Dermis blood vessel endothelial cell (primary cell): ENCODE data around the gene NAALADL2. TPM values are rescaled to one million over a fixed set of nuclear protein-coding genes. Genes with fewer than 3 reads are reported as not detected.
"Not testable (repeated sequence)": the region's sequence is repeated elsewhere in the genome, so short reads cannot be mapped to it uniquely, and the experiment has no call there.

Experiments
- DNase-seq: peaks from one replicate; pipeline ENCODE4 v3.0.0; 2010
- total RNA-seq: library from RNA; depleted of rRNA; stranded (reverse); fragments of >200 nt; gene quantifications from 2 replicates; pipeline ENCODE4 v1.2.3, GENCODE V29; 2014

Gene NAALADL2
- total RNA-seq, 1 donor from 2014 or later = 1.4 TPM

DNA sequence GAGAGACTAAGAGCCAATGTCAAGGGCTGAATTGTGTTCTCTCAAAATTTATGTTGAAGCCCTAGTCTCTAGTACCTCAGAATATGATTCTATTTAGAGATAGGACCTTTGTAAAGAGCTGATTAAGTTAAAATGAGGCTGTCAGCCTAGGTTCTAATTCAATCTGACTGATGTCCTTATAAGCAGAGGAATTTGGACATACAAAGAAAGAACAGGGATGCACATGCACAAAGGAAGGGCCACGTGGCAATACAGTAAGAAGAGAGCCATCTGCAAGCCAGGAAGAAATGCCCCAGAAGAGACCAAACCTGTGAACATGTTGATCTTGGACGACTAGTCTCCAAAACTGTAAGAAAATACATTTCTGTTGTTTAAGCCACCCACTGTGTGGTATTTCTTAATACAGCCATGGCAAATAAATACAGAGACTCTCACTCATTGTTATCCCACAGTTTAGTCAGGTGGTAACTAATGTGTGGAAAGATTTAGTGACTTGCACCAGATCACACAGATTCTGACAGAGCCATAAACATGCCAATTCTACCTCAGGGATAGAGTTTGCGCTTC is 652.2 kb downstream of the NAALADL2 start:
- DNase-seq = no peak

DNA sequence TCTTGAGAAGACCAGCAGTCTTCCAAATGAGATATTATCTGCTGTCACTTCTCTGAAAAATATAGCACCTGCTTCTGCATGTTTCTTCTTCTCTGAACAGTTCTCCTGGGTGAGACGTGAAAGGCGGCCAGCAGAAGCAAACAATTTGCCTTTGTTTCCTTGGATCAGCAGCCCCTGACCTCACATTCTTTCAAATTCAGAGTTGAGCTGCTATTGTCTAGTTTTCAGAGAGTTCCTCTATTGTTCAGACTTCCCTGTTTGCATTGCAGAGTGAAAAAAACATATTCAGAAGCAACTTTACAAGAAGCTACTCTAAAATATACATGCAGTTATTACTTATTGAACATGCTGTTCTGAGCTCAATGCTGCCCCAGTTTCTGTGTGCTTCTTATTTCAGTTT is 653.6 kb downstream of the NAALADL2 start:
- no peak for DNase-seq

DNA sequence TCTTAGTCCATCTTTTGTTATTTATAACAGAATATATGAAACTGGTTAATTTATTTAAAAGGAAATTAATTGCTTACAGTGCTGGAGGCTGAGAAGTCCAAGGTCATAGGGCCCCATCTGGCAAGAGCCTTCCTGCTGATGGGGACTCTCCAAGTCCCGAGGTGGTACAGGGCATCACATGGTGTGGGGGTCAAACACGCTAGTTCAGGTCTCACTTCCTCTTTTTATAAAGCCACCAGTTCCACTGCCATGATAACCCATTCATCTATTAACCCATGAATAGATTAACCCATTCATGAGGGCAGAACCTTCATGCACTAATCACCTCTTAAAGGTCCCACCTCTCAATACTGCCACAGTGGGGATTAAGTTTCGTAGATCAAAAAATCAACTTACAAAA is 659.3 kb downstream of the NAALADL2 start:
- no peak for DNase-seq

DNA sequence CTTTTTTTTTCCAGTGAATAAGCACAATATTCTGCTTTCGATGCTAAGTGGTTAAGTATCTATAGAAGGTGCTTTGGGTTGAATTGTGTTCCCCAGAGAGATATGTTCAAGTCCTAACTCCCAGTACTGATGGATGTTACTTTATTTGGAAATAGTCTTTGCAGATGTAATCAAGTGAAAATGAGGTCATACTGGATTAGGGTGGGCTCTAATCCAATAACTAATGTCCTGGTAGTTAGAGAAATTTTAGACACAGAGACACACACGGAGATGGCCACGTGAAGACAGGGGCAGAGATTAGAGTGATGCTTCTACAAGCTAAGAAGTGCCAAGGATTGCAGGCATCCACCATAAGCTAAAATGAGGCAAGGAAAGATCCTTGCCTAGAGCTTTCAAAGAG is 662.3 kb downstream of the NAALADL2 start:
- no peak for DNase-seq

DNA sequence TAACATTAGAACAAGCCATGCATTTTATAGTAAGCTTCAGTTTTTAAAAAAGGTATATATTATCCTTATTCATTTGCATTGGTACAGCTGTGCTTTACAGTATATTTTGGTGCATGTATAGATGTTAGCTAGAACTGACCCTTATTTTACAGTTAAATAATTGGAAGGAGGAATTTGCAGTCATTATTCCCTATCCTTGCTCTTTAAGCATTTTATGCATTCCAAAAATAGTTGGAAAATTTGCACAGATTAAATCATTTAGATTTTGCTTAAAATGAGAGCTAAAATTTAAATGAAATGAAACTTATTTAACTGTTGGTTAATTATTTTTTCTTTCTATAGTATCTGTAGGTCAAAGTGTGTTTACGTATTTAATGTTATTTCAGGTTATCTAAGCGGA is 667.1 kb downstream of the NAALADL2 start:
- DNase-seq = no peak

DNA sequence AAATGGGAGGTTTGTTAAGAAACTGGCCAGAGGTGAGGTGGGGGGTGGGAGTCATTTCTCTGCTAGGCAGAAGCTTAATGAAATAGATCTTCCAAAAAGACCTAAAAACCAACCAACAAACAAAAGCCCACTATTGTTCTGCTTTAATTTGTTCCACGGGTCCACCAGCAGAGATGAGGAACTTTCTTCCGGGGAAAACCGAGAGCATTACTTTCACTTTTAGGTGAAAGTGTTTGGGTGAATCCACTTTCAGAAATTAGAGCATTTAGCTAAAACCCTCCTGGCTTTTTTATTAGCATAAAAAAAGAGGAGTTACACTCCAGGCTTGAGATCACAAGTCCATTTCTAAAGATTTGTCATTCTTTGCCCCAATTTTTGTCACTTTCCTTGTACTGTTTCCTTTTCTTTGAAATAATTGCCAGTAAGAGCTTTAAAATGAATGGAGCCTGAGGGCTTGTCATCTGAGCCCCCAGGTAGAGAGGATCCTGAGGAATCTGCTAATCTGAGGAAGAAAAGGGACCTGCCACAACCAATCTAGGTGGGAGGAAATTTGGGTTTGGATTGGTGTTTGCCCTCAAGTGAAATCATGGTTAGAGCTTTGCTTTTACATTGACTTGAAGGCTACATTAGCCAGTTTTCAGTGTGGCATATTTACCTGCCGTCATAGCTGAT is 667.6 kb downstream of the NAALADL2 start:
- no peak for DNase-seq

DNA sequence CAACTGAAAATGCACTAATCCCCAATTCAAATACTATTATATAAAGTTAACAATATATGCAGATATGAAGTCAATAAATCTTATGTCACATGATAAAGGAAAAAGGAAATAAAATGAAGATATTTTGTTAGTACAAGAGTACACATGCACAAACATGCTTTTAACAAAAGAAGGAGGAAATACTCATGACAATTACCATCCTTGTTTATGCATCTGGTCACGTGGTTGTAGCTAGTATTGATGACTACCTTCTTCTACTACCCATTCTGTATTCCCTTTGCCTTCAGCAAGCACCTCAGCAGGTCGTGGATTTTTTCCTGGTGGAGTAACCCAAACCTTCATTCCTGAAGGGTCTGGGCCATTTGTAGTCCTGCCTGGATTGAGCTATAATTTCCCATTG is 669.6 kb downstream of the NAALADL2 start:
- not testable (repeated sequence) for DNase-seq

DNA sequence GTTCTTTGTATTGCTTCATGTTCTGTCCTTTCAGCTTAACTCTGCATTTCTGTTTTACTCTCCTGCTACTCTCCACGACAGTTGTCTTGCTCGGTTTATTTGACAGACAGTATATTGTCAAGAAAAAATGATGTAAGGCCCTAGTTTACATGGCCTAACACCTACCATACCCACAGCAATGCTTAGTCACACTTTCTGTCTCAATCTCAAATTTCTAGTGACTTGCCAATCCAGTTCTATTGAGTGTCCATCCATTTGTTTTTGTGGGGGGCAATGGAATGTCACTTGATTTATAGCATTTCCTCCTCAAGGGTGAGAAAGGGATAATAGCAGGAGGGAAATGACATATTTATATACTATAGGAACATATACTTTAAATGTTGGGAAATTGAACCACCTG is 676.2 kb downstream of the NAALADL2 start:
- DNase-seq = no peak

DNA sequence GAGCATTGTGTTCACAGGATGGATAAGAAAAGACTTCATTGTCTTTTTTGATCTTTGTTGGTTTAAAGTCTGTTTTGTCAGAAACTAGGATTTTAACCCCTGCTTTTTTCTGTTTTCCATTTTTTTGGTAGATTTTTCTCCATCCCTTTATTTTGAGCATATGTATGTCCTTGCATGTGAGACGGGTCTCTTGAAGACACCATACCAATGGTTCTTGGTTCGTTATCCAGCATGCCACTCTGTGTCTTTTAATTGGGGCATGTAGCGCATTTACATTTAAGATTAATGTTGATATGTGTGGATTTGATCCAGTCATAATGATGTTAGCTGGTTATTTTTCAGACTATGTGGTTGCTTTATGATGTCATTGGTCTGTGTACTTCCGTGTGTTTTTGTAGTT is 687.0 kb downstream of the NAALADL2 start:
- no peak for DNase-seq

DNA sequence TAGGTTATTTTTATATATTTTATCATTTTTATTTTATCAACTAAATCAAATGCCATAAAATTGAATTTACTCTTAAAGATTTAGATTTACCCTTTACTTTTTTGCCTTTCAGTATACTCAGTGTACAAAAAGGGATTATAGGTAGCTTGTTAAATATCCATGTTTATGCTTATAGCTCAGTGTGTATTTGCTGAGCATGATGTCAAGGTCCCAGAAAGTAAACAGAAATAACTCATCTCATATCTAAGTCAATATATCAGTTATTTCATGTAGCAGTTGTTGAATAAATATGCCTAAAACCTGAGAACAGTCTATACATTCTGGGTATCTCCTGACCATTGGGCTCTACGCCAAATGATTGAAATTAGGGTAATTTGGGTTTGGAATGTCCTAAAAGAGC is 693.8 kb downstream of the NAALADL2 start:
- DNase-seq = no peak

DNA sequence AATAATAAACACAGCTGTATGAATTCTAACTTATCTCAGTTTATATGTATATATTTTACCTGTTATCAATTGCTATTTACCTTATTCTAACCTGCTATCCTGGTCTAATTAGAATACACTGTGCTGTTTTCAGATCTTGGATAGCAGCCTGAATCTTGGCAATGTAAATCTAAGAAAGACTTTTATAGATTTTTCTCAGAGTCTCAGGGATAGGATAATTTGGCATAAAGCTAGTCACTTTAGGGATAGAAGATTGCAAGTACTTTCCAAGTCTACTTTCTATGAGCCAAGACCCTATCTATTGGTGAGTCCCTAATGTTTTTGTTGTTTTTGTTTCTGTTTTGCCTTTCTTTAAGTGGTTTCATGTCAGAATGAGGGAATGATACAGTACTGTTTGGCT is 695.7 kb downstream of the NAALADL2 start:
- no peak for DNase-seq

DNA sequence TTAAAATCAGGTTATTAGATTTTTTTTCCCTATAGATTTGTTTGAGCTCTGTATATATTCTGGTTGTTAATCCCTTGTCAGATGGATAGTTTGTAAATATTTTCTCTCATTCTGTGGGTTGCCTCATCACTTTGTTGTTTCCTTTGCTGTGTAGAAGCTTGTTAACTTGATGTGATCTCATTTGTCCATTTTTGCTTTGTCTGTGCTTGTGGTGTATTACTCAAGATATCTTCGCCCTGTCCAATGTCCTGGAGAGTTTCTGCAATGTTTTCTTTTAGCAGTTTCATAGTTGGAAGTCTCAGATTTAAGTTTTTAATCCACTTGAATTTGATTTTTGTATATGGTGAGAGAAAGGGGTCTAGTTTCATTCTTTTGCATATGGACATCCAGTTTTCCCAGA is 699.1 kb downstream of the NAALADL2 start:
- DNase-seq = no peak

DNA sequence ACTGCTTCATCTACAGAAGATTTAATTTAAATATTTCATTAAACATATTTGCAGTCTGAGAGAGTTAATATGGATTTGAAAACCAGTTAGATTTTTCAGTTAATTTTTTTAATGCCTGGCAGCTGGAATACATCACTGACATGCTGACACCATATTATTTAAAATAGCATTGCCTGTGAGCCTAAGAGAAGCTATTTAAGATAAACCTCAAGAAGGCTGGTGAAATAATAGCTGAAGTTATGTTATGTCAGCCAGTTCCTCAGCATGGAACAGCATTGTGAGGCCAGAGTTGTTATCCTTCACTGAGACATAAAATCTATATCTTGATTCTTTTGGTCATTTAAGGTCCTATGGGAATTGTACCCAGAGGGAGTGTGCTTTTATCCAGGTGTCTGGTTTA is 705.2 kb downstream of the NAALADL2 start:
- no peak for DNase-seq

DNA sequence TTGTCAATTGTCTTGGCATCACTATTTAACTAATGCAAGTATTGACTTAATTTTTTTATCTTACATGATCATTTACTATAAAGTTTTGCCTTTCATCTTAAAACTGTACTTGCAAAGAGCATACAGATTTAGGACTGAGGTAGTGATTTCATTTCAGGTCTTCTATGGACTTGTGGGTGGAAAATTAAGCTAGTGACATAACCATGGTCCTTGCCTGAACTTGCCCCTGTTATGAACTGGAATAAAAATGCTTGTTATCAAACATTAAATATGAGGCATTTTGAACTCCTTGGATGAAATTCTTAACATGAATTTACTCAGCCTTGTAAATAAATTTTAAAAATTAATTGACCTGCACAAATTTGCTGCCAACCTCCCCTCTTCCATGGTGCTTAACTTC is 712.0 kb downstream of the NAALADL2 start:
- no peak for DNase-seq

DNA sequence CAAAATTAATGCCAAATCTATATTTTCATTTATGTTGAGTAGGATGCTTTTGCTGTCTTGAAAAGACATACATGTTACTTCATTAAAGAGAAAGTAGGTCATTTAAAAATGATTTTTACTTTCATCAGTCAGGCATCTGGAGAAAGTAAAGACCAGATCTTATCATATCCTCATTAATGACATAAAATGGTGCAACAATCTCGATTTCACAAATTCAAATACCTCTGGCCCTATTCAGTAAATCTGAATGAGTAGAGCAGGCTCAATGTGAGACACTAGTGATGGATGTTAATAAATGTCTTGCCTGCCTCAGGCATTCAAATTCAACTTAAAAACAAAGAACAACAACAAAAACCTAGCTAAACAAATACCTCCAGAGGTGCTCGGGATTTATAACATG is 714.1 kb downstream of the NAALADL2 start:
- no peak for DNase-seq

DNA sequence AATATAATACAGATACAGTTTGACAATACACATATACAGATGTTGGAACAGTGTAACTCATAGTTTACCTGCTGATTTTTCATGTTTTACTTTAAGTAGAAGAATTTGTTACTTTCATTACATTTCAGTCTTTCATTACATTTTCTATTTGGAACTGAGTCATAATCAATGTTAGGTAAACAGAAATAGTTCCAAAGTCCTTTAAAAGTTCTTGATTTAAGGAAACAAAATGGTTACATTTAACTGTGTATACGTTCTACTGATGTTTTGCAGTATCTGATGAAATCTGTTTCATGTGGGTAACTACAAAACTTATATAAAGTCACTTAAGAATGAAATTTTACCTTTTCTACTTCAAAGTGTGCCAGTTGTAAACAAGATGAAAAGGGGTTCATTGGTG is 721.2 kb downstream of the NAALADL2 start:
- DNase-seq = no peak

DNA sequence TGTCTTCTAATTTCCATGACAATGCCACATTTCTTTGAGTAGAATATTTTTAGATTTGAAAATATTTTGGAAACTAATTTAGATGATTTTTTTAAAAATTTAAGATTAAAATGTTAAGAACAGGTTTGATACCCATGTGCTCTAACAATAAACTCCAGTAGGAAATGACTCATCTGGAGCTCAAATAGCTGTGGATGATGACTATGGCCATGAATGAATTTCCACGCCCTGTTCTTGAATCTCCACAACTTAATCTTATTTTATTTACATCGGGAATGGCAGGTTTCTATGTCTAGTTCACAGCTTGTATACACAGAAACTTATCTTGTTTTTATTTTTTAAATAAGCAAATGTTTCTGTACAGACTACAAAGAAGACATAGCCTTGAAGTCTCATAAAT is 726.8 kb downstream of the NAALADL2 start:
- DNase-seq = no peak

DNA sequence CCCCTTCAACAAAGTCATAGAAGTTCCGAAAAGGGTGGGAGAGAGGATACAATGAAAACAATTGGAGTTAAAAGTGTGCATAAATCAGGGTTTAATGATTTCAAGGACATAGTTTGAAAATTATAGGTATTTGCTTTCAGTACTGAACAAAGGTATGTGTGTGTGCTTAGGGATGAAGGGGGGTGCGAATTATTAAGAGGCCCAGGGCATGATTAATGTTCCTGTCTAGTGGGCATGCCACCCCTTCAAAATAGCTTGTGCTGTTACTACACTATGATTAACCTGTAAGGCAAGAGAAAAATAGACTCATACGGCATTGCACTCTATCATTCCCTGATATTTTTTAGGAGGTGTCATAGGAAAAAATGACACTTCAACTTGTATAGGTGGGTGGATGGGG is 731.6 kb downstream of the NAALADL2 start:
- no peak for DNase-seq

DNA sequence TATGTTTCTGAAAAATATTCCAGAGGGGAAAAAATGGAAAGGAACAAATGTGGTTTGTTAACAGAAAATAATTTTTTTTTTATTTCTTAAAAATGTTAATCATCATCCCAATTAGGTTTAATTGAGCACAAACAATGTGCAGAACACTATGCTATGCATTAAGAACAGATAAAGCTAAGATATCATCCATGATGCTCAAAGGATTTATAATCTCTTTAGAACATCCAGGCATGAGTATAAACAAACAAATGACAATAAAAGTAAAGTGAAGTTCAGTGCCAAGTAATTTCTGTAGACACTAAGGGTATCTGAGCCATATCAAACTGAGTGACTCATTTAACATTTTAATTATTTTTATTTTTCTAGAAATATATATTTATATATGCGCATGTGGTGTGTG is 732.2 kb downstream of the NAALADL2 start:
- DNase-seq = no peak

DNA sequence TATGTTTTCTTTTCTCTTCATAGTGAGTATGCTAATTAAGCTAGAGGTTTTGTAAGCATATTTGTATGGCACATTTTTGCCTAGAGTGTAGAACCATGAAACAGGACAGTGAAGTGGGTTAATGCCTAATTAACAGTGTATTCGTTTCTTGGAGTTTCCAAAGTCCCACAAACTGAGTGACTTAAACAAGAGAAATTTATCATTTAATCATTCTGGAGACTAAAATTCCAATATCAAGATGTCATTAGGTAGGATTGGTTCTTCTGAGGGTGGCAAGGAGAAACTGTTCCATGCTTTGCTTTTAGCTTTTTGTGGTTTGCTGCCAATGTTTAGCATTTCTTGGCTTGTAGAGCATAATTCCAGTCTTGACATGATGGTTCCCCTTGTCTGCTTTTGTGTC is 734.2 kb downstream of the NAALADL2 start:
- DNase-seq = no peak

DNA sequence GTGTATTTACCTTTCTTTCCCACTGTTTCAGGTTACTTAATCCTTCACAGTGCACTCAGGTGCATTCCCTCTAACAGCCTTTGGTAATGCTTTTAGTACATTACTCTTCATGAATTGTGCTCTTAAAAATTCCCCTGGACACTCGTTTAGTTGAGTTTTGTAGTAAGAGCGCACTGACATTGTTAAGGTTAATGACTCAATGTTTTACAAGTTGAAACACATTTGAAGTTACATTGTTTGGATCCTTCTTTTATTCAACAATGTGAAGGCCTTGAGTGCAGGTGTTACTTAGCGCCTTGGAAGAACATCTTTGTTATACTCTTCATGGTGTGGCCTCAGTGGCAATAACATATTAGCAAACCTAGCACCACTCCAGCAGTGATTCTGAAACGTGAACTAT is 739.6 kb downstream of the NAALADL2 start:
- no peak for DNase-seq

DNA sequence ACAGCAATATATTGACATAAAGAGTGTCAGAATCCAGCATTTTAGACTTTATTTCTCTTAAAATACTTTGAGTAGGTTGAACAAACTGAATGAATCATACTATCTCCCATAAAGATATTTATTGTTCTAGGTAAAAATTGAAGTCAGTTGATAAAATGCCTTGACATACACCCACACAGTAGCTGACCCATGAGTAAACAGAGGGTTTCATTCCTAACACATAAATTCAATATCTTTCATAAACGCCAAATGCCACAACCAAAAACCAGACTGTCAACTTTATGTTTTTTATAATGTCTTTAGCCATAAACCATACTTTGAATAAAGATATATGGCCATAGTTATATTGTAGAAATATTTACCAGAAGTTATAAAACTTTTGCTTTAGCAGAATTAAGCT is 742.4 kb downstream of the NAALADL2 start:
- no peak for DNase-seq

DNA sequence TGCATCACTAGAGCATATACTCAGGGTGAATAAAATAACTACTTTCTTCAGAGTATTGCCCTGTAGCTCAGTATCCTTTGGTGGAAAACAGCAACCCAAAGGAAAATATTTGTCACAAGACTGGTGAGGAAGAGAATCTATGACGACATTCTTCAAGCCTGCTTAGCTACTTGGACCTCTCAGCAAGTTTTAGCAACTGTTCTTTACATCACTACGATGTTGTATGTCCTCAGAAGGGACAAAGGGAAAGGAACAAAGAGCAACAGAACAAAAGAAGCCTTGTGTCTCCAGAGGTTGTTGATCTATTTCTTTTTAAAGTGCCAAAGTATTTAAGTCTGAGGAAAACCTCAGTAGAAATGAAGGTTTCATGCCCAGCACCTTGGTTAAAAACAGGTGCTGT is 746.7 kb downstream of the NAALADL2 start:
- no peak for DNase-seq

DNA sequence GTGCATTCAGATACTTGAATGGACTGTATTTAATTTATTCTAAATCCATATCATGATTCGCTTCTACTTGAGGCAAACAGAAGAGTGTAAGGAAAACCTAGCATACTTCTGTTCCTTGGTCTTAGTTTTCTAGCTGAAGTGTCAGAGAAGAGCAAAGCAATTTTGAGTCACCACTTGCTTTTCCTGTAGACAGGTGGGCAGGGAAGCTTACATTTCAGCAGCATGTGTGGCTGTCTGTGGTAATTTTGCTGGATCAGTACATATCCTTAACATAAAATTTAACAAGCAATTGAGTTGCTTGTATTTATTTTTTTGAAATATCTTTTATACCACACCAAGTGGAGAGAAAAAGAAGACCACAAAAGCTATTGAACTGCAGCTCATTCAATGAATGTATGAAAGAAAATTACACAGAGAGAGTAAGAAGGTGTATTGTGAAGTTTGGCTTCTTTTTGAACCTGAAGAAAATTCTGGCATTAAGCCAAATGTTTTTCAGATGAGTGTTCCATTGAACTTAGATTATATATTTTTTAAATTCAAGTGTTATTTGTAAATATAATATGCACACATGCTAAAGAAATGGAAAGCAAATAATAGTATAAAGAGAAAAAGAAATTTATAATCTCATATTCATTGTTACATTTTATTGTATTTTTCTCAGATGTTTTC is 747.6 kb downstream of the NAALADL2 start:
- no peak for DNase-seq

DNA sequence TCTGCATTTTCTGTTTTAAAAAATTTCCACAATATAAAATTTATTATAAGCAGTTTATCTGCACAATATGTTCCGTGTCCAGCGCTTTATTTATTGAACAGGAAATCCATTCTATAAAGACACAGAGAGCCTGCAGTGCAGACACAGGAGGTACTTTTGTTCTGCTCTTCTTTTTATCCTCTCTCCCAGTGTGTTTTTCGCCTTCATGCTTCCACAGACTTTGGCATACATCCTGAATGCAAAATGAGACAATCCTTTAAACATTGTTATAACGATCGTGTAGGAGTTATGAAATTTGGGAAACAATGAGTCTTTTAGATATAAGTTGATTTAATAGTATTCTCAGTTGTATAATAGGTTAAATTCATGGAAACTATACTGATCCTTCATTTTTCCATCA is 749.2 kb downstream of the NAALADL2 start:
- DNase-seq = no peak
